GM18526 (cell line): ENCODE results near the gene UBXN7.

Experiments used
- POLR2A ChIP-seq: IDR thresholded peaks from 3 replicates; pipeline ENCODE4 v1.6.1; 2011; ENCODE audit not compliant: insufficient read length; ENCODE audit errors: extremely low read depth

The UBXN7 gene

DNA sequence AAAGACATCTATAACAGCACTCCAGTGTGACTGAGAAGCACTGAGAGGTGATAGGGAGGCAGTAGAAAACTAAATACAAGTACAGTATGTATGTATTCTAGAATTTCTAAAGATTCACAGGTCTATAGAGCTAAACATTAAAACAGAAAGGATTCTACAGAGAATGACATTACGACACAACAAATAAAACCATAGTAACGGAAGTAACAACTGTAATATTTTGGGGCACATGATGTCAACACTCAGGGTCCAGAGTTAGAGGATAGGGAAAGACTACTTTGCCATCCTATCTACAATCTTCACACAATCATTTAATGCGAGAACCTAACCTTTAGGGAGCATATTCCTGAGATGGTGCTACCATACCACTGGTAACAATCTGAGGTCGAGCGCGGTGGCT lies 13.6 kb downstream of the UBXN7 start:
- TF ChIP-seq POLR2A, result no peak

- no peak for TF ChIP-seq POLR2A
These were observed 17.8 kb downstream of the UBXN7 start for GRCh38 chr3:196414469-196414868.

DNA sequence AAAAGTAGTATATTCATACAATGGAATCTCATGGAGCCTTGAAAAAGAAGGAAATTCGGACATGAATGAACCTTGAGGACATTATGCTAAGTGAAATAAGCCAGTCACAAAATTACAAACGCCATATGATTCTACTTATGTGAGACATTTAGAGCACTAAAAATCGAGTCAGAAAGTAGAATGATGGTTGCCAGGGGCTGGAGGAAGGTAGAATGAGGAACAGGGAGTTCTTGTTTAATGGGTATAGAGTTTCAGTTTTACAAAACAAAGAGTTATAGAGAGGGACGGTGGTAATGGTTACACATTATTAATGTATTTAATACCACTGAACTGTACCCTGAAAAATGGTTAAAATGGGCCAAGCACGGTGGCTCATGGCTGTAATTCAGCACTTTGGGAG lies 19.5 kb downstream of the UBXN7 start:
- no peak for TF ChIP-seq POLR2A

DNA sequence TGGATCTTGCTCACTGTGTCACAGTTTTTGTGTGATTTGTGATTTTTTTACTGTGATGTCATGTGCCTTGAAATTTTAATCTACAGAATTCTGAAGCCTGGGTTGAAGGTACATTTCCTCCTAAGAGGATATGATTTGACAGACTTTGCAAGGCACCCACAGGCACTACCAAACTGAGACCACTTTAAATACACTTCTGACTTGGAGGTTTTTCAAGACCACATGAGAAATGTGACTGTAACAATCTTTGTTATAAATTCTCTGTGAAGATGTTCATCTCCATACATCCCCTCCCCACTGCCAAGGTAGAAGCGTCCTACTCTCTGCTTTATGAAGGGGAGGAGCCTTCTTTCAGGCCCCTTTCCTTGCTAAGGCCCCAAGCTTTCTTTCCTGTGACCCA lies 22.8 kb downstream of the UBXN7 start:
- no peak for TF ChIP-seq POLR2A

DNA sequence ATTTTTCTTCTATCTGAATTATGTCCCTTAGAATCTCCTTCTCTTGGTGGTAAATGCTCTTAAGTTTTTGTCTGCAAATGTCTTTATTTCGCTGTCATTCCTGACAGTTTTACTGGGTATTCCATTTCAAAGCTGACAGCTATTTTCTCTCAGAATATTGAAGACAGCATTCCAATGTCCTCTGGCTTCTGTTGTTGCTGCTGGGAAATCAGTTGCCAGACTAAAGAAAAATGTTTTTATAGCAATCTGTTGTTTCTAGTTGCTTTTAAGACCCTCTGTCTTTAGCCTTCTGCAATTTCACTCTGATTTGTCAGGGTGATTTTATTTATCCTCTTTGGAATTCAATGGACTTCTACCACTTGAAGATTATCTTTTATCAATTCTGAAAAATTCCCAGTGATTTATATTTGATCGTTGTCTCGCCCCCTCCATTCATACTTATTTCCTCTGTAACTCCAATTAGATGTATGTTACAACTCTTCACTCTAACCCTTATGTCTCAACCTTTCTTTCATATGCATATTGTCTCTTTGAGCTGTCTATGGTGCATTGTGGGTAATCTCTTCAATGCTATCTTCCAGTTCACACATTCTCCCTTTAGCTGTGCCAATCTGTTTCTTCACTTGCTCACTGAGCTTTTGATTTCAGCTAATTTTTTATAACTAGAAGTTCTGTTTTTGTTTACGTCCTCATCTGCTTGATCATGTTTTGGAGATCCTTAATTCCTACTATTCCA lies 23.5 kb downstream of the UBXN7 start:
- TF ChIP-seq POLR2A, result no peak

DNA sequence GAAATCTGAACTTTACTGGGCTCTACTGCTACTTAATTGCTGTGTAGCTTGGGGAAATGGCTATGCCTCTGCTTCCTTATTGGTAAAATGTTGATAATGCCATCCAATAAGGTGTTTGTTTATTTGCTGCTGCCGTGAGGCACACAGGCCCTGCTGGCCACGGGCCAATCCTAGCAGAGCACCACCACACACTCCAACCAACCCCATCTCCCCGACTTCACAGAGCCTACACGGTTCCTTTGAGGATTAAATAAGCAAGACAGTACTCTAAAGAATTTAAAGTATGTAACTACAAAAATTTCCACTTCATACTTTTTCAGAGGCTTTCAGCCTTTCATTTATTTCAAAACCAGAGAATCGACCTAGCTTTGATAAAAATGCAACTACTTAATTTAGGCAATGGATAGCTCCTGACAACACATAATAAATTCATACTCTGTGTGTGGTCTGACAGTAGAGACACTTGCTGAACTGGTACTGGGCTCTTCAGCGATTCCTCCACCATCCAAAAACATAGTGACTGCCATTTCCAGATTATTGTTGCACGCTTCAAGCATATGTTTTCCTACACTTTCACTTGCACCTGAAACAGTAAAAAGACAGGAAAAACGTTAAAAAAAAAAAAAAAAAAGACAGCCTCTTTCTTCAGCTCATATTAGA lies 25.3 kb downstream of the UBXN7 start:
- TF ChIP-seq POLR2A, result no peak

DNA sequence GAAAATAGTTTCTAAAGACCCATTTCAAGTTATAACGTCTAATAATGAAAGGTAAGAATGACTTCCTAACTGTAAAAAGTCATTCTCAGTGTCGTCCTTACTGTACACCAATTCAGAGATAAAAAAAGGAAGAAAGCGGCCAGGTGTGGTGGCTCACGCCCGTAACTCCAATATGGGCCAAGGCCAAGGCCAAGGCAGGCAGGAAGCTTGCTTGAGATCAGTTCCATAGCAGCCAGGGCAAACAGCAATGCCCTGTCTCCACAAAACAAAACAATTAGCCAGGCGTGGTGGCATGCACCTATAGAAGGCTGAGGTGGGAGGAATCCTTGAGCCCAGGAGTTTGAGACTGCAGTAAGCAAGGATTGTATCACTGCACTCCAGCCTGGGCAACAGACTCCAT lies 31.9 kb downstream of the UBXN7 start:
- TF ChIP-seq POLR2A, result no peak

GRCh38 chr3:196399485-196399945 lies 32.7 kb downstream of the UBXN7 start:
- no peak for TF ChIP-seq POLR2A

GRCh38 chr3:196398782-196399181 lies 33.4 kb downstream of the UBXN7 start:
- no peak for TF ChIP-seq POLR2A

- TF ChIP-seq POLR2A, result no peak
These were observed 34.3 kb downstream of the UBXN7 start for GRCh38 chr3:196397941-196398340.

DNA sequence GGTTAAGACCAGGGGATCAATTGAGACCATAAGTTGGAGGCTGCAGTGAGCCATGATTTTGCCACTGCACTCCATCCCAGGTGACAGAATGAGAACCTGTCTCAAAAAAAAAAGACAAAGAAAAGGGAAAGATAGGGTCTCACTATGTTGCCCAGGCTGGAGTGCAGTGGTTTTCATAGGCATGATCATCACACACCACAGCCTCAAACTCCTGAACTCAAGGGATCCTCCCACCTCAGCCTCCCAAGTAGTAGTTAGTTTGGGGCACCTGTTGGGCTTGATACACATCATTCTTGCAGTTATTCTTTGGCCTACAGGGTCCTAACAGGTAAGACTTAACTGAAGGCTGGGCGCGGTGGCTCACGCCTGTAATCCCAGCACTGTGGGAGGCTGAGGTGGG lies 42.1 kb downstream of the UBXN7 start:
- no peak for TF ChIP-seq POLR2A

DNA sequence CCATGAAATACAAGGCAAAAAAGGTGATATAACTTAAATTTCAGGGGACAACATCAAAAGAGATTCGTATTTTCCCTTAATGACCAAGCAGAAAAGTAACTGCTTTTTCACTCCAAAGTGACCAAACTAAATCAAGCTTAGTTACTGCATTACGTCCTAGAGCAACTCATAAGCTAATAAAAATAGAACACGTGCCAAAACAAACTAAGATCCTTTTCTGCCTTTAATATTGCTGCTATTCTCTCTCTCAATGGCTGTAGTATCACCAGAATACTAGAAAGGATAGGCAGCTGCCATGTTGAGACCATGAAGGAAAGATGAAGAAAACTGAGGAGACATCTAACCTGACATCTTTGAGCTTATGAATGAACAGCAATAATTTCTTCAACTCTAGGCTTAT lies 43.3 kb downstream of the UBXN7 start:
- no peak for TF ChIP-seq POLR2A

GRCh38 chr3:196378146-196378841 lies 53.9 kb downstream of the UBXN7 start:
- no peak for TF ChIP-seq POLR2A

DNA sequence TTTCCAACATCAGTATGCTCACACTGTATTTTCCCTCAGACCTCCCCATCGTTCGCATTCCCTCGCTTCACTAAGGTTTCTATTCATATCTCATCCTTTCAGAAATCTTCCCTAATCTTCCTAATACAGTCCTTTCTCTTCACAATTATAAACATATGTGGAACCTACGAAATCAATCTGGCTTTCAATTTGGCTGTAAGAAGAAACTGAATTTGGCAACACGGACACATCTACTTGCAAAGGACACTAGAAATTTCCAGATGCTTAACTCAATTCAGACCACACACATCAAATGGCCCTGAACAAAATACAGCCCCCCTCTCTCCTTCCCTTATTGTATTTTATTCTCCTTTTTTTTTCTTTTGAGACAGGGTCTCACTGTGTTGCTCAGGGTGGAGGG lies 54.9 kb downstream of the UBXN7 start:
- TF ChIP-seq POLR2A, result no peak

DNA sequence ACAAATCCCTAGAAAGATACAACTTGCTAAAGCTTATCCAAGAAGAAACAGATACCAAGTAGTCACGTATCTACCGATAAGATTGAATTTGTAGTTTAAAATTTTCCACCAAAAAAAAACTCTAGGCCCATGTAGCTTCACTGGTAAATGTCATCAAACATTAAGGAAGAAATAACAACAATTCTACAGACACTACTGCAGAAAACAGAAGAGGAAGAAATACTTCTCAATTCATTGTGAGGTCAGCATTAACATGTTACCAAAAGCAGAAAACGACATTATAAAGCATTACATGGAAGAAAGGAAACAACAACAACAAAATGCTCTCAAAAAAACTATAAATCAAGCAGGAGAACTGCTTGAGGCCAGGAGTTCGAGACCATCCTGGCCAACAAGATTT lies 66.5 kb downstream of the UBXN7 start:
- no peak for TF ChIP-seq POLR2A

- TF ChIP-seq POLR2A, result no peak
These were observed 71.6 kb downstream of the UBXN7 start for GRCh38 chr3:196360586-196360985.

- TF ChIP-seq POLR2A, result no peak
These were observed 74.3 kb downstream of the UBXN7 start for GRCh38 chr3:196357905-196358304.

DNA sequence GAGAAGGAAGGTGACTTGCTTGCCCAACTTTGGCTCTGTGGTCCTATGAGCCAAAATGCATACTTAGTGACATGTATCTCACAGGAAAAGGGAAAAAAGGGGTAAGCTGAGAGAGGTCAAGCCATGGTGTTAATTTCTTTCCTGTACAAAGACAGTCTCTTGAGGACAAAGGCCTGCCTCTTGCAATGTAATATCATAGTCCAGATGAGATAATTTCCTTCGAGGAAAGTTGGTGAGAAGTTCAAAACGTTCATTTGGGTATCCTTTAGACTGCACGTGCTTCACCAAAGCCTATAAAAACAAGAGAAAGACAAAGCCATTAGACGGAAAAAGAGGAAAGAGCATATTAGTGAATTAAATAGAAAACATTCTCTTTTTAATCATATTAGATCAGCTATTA lies 75.7 kb downstream of the UBXN7 start:
- no peak for TF ChIP-seq POLR2A
